Retinal pigment epithelial cell (primary cell): ENCODE results near the gene MACROH2A1.
A peak's percentile ranks its signal among the peaks of the same experiment; 100 is the strongest.

Experiments used
- DNase-seq: peaks from one replicate; pipeline ENCODE4 v3.0.0-alpha.2; 2010; ENCODE audit warnings: low read depth
- H3K4me3 ChIP-seq: 2 replicates; pipeline ENCODE4 v1.5.1; 2011; ENCODE audit warnings: mild to moderate bottlenecking, low read length, control low read depth, moderate library complexity
- TF ChIP-seq, protein P1 (sequence below): conservative IDR thresholded peaks from 2 replicates; pipeline ENCODE4 v1.5.1; 2011; ENCODE audit warnings: low read depth, low read length, control low read depth, inconsistent platforms

Gene MACROH2A1

GRCh38 chr5:135428586-135428985, 29.6 kb upstream of the MACROH2A1 start:
- no peak overlapping the region for H3K4me3 ChIP-seq
- TF ChIP-seq, protein P1, sequence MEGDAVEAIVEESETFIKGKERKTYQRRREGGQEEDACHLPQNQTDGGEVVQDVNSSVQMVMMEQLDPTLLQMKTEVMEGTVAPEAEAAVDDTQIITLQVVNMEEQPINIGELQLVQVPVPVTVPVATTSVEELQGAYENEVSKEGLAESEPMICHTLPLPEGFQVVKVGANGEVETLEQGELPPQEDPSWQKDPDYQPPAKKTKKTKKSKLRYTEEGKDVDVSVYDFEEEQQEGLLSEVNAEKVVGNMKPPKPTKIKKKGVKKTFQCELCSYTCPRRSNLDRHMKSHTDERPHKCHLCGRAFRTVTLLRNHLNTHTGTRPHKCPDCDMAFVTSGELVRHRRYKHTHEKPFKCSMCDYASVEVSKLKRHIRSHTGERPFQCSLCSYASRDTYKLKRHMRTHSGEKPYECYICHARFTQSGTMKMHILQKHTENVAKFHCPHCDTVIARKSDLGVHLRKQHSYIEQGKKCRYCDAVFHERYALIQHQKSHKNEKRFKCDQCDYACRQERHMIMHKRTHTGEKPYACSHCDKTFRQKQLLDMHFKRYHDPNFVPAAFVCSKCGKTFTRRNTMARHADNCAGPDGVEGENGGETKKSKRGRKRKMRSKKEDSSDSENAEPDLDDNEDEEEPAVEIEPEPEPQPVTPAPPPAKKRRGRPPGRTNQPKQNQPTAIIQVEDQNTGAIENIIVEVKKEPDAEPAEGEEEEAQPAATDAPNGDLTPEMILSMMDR = no peak
- no peak for DNase-seq

DNA sequence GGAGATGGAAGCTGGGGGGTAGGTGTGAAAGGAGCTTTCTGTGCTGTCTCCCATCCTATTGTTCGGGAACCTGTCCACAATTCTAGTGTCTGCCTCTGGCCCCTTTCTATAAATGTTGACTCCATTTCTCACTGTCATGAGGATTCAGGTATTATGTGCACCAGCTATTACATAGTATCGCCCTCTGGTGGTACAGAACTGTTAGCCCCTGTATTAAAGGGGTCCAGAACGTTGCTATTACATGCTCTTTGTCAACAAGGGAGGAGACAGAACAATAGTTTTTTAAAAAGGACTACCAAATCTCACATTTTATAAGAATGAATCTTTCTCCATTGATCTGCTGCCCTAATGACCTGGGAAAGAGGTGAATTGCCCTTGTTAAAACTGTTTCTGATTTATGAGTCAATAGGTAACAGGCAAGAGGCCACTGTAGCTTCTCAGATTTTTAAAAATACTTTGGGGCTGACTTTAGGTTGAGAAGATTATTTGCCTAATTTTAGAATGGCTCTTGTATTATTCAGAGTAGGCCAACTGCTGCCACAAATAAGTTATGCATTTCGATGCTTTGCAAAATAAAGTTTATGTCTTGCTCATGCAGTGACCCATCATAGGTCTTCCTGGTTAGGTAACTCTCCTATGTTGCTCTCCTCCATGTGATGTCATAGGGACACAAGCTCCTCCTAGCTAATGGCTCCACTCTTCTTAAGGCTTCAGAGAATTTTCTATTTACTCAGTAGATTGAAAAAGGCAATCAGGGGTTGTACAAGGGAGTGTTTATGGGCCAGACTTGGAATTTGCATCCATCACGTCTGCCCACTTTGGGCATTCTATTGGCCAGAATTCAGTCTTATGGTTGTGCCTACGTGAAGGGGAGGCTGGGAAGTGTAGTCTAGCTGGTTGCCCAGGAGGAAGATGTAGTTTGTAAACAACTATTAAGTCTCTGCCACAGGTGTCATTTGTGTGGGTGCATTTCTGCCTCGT, 27.4 kb upstream of the MACROH2A1 start:
- no peak overlapping the region for H3K4me3 ChIP-seq
- TF ChIP-seq, protein P1 = peak; percentile 88
- DNase-seq = no peak

DNA sequence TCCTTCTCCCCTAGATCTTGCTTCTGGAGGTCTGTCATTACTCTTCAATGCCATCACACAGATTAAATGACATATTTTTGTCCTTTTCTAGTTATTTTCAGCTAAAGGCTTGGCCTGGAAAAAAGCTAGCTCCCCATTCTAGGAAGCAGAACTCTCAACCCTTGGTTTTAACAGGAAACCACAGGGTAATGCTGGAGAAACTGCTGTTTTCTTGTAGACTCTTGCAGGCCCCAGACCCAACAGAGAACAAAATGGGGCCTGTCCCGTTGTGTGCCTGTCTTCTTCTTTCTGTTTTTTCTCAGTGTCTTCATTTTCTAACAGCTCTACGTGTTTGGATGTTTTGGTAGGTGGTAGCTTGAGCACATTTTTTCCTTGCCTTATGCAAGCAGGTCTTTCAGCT, 26.6 kb upstream of the MACROH2A1 start:
- no peak overlapping the region for H3K4me3 ChIP-seq
- TF ChIP-seq, protein P1 = no peak
- DNase-seq = no peak

GRCh38 chr5:135423846-135424168, 24.8 kb upstream of the MACROH2A1 start:
- TF ChIP-seq, protein P1 = no peak
- no peak overlapping the region for H3K4me3 ChIP-seq
- DNase-seq = no peak

GRCh38 chr5:135423146-135423845, 24.3 kb upstream of the MACROH2A1 start:
- no peak overlapping the region for H3K4me3 ChIP-seq
- TF ChIP-seq, protein P1 = no peak
- DNase-seq = no peak

DNA sequence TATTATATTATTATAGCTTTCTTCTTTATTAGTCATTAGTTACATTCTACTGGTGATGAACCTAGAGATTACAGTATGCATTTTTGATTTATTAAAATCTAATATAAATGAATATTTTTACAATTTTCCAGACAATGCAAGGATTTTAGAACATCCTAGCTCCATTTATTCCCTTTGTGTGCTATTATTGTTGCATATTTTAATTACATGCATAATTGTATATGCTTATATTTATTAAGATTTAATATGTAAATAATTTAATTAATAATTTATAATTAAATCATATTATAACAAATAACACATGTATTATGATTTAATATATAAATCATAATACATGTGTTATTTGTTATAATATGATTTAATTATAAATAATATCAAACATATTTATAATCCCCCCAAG, 23.4 kb upstream of the MACROH2A1 start:
- TF ChIP-seq, protein P1 = no peak
- DNase-seq = no peak
- no peak overlapping the region for H3K4me3 ChIP-seq

GRCh38 chr5:135417083-135417482, 18.1 kb upstream of the MACROH2A1 start:
- no peak overlapping the region for H3K4me3 ChIP-seq
- TF ChIP-seq, protein P1 = no peak
- DNase-seq = no peak
